Measurements from ENCODE around the gene MGRN1.

GRCh38 chr16:4593086-4593485 is 31.5 kb upstream of the MGRN1 start:
- TF ChIP-seq, protein P1, sequence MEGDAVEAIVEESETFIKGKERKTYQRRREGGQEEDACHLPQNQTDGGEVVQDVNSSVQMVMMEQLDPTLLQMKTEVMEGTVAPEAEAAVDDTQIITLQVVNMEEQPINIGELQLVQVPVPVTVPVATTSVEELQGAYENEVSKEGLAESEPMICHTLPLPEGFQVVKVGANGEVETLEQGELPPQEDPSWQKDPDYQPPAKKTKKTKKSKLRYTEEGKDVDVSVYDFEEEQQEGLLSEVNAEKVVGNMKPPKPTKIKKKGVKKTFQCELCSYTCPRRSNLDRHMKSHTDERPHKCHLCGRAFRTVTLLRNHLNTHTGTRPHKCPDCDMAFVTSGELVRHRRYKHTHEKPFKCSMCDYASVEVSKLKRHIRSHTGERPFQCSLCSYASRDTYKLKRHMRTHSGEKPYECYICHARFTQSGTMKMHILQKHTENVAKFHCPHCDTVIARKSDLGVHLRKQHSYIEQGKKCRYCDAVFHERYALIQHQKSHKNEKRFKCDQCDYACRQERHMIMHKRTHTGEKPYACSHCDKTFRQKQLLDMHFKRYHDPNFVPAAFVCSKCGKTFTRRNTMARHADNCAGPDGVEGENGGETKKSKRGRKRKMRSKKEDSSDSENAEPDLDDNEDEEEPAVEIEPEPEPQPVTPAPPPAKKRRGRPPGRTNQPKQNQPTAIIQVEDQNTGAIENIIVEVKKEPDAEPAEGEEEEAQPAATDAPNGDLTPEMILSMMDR (IDR thresholded peaks at IDR 0.05) = no peak
- TF ChIP-seq POLR2A (IDR thresholded peaks at IDR 0.05) = no peak
- no peak for TF ChIP-seq POLR2AphosphoS5 (IDR thresholded peaks at IDR 0.05)
